GM18520 (cell line): ENCODE data around the gene MED12L.
"Not testable (repeated sequence)": the region's sequence is repeated elsewhere in the genome, so short reads cannot be mapped to it uniquely, and the experiment has no call there.

ENCODE experiments used
- ATAC-seq: cut with Tn5 transposase; IDR thresholded peaks from one replicate; pipeline ENCODE4 v1.9.1; 2021; ENCODE audit not compliant: unreplicated experiment

Gene MED12L

DNA sequence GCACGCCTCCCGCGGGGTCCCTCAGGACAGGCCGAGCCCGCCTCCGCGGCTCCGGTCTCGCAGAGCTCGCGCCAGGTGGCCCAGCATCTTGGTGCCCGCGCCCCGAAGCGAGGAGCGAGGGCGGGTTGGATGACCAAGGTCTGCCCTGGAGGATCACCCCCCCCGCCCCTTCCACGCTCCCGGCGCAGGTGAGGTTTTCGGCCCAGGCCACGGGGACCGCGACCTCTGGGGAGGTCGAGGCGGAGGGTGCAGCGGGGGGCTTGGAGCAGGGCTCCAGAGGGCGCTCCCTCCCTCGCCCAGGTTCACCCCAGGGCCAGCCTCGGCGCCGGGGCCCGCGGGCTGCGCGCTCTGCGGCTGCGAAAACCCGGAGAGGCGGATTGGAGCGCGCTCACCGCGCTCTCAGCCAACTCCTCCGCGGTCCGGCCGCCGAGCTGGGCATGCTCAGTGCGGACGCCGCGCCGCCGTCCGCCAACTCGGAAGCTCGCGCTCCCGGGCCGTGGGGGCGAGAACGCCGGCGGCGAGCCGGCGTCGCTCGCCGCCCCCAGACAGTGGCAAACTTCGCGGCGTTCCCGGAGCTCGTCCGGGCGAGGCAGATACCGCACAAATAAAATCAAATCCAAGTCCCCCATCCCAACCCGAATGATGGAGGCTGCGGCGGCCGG lies at the start of gene MED12L:
Gene MED12L (plus strand): TSS at position 438 of the 662 bp plus-strand sequence. CDS start 1,263 bp downstream, outside the sequence.
- peak; percentile 66 for ATAC-seq

DNA sequence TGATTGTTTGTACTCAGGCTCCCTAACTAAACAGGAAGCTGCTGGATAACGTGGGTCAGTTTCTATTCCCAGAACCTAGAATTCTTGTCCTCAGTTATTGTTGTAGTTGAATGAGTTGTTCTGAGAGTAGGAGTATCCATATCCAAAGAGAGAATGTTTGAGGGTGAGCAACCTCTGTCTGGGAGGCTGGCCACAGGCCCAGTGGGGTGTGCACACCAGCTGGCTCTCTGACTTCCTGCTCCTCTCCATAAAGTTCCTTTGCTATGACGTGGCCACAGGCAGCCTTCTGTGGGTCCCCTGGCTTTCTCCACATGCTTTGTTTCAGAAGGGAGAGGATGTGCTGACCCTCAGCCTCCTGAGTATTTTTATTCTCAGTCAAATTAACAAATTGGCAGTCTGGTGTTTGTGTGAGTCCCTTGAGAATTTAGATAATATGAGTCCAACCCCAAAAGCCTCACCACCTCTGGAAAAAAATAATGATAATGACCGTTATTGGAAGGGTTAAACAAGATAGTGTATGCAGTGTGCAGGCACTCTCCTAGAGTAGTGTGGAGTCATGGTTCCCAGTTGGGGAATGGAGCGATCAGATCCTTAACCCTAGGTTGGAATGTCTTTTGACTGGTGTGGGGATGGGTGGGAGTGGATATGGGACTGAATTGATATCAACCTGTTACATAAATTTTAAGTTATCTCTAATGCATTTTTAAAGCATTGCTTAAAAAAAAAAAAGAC lies 47.6 kb upstream of the MED12L start:
- ATAC-seq: no peak

DNA sequence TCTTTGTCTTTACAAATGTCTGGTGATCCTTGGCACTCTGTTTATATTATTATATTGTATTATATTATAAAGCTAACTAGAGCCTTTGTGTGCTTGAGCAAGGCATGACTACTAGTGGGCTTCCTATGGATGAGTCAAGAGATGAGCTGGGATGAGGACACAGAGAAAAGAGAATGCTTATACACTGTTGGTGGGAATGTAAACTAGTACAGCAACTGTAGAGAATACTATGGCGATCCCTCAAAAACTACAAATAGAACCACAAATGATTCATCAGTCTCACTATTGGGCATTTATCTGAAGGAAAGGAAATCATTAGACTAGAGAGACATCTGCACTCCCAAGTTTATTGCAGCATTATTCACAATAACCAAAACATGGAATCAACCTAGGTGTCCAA lies 40.8 kb upstream of the MED12L start:
- ATAC-seq: no peak

GRCh38 chr3:151047636-151048035 lies 37.8 kb upstream of the MED12L start:
- ATAC-seq: no peak

DNA sequence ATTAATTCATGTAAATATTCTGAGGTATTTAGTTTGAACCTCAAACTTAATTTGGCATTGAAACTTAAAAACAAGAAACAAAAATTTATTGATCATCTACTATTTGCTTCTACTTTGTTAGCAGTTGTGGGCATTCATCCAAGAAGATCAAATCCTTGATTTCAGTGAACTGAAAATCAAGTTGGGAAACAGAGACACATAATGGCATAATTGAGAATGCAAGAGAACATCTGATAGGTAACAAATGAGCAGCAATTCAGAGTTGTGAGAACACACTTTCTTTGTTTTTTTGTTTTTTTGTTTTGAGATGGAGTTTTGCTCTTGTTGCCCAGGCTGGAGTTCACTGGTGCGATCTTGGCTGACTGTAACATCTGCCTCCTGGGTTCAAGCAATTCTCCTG lies 33.9 kb upstream of the MED12L start:
- ATAC-seq: no peak

DNA sequence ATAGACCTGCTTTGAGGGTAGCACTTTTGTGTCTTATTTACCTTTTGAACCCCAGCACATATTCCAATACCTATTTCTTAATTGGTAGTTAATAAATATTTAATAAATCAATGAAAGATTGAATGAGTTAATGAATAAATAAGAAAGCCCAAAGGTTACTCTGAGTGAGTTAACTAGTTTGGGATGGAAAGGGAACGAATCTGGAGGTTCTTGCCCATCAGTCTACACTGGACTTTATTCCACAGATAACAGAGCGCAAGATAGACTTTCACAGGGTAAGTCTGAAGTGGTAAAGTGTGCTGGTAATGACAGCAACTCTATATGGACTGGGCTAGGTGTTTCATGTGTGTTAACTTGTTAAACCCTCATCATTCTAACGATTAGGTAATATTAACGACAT lies 33.1 kb upstream of the MED12L start:
- no peak for ATAC-seq

- ATAC-seq: no peak
Observed at GRCh38 chr3:151052756-151053155, 32.7 kb upstream of the MED12L start.

DNA sequence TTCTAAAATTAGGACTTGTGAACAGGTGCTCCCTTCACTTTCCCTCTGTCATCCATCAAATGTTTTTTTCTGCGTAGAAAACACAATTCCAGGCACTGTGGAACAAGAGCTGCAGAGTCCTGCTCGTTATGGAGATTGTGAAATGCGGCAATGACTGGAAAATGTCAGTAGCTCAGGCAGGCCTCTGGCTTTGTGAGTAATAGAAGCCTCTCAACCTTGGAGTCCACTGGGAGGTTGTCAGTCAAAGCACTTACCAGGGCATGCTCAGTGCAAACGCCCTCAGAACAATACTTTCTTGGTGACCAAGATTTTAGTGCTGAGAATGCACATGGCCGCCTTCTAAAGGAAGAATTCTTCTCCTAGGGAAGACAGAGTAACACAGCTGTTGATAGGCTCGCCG lies 26.7 kb upstream of the MED12L start:
- no peak for ATAC-seq

DNA sequence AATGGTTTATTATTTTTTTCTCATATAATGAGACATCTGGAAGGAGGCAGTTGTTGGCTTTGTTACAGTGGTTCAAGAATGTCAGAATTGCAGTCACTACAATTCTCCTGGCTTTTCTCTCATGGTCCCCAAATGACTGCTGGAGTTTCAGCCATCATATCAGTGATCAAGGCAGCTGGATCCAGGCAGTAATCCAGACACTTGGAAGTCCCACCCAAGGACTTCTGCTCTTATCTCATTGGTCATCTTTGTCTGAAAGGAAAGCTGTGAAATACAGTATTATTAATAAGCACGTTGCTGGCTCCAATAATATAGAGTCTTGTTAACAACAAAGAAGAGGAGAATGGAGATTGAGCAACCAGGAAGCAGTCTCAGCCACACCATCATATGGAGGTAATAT lies 22.9 kb upstream of the MED12L start:
- ATAC-seq: no peak

DNA sequence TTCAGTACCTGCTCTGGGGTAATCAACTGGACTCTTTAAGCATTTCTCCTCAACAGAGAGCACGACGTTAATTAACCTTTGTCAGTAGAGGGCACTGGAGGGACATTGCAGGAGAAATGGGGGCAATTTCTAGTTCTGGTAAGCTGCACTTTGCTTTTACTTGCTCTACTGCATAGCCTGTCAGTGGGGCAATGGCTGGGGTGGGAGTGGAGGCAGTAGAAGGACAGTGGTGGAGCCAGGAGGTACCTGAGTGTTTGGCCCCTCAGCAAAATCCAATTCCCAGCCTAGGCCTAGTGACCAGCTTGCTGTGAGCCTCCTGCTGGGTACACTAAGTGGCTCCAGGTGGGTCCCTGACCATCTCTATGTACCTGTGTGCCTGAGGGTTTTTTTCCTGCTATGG lies 18.3 kb upstream of the MED12L start:
- no peak for ATAC-seq

- ATAC-seq: not testable (repeated sequence)
Observed at GRCh38 chr3:151072842-151073241, 12.6 kb upstream of the MED12L start.

GRCh38 chr3:151074256-151074655 lies 11.2 kb upstream of the MED12L start:
- ATAC-seq: no peak

- no peak for ATAC-seq
Observed at GRCh38 chr3:151075869-151076562, 9.4 kb upstream of the MED12L start.

DNA sequence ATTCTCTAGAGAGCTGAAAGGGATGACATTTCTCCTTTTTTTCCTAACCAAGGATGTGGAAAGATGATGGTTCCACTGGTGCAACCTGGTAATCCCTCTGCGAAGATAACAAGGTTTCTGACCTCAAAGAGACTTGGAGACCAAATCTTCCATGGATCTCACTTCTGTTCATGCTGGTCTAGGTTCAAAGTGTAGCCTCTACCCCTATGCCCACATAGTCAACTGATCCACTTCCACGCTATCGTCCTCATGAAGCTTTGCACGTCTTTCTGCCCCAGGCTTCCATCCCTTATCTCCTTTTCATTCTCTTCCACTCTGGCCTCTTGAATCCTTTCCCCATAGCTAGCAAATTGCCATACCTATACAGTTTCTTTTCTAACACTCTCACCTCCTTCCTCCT lies 8.8 kb upstream of the MED12L start:
- no peak for ATAC-seq

DNA sequence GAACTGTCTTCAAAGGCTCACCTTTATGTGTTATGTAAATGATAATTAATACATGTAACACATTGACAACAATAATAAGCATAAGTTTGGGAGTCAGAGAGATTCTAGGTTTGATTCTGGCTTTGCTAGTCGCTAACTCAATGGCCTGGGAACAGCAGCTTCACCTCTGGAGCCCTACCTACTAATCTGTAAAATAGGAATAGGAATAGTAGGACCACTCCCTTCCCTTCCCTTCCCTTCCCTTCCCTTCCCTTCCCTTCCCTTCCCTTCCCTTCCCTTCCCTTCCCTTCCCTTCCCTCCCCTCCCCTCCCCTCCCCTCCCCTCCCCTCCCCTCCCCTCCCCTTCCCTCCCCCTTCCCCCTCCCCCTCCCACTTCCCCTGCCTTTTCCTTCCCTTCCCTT lies 4.4 kb upstream of the MED12L start:
- ATAC-seq: not testable (repeated sequence)

- no peak for ATAC-seq
Observed at GRCh38 chr3:151082880-151083838, 2.3 kb upstream of the MED12L start.

- ATAC-seq: no peak
Observed at GRCh38 chr3:151084893-151085226, 604 bp upstream of the MED12L start.

GRCh38 chr3:151085889-151086483 lies 522 bp downstream of the MED12L start:
- no peak for ATAC-seq

- no peak for ATAC-seq
Observed at GRCh38 chr3:151086484-151087456, 1.3 kb downstream of the MED12L start.
